OCI-LY1 (cell line): ENCODE data around the gene KRTAP5-1.
"Not testable (repeated sequence)": the region's sequence is repeated elsewhere in the genome, so short reads cannot be mapped to it uniquely, and the experiment has no call there.

ENCODE experiments used
- H2AFZ ChIP-seq: fragments of 200-600 bp; sonication (generic), shearing (Covaris generic); 2 replicates; pipeline ENCODE4 v1.6.0; 2014; ENCODE audit warnings: antibody characterized with exemption, mild to moderate bottlenecking, low read length
- H3F3A ChIP-seq: fragments of 200-600 bp; sonication (generic), shearing (Covaris generic); 2 replicates; pipeline ENCODE4 v1.6.0; 2014; ENCODE audit warnings: mild to moderate bottlenecking, antibody characterized with exemption, low read length, moderate library complexity; ENCODE audit not compliant: insufficient read depth
- H3K27ac ChIP-seq: fragments of 200-600 bp; sonication (generic); 2 replicates; pipeline ENCODE4 v1.5.1; 2014; ENCODE audit warnings: low read length, mixed run types, mild to moderate bottlenecking, low read depth; ENCODE audit not compliant: poor library complexity, severe bottlenecking
- H3K27me3 ChIP-seq: fragments of 200-600 bp; sonication (generic); 2 replicates; pipeline ENCODE4 v1.6.0; 2014; ENCODE audit warnings: antibody characterized with exemption, mild to moderate bottlenecking, low read length, moderate library complexity; ENCODE audit not compliant: insufficient read depth
- H3K36me3 ChIP-seq: fragments of 200-600 bp; sonication (generic); 2 replicates; pipeline ENCODE4 v1.6.1; 2014; ENCODE audit warnings: mild to moderate bottlenecking, antibody characterized with exemption, low read length, moderate library complexity, mixed read lengths; ENCODE audit not compliant: insufficient read depth
- H3K4me1 ChIP-seq: fragments of 200-600 bp; sonication (generic); 2 replicates; pipeline ENCODE4 v1.5.1; 2014; ENCODE audit warnings: mild to moderate bottlenecking, low read length, moderate library complexity; ENCODE audit not compliant: insufficient read depth, severe bottlenecking
- H3K4me2 ChIP-seq: fragments of 200-600 bp; sonication (generic), shearing (Covaris generic); 2 replicates; pipeline ENCODE4 v1.6.1; 2014; ENCODE audit warnings: low read length
- H3K4me3 ChIP-seq: fragments of 200-600 bp; sonication (generic); 2 replicates; pipeline ENCODE4 v1.5.1; 2014; ENCODE audit warnings: low read length, low read depth, mild to moderate bottlenecking, mixed read lengths; ENCODE audit not compliant: poor library complexity, severe bottlenecking
- H3K79me2 ChIP-seq: fragments of 200-600 bp; shearing (Covaris generic); 2 replicates; pipeline ENCODE4 v1.6.1; 2016; ENCODE audit warnings: mixed run types, low read length, mixed read lengths; ENCODE audit not compliant: insufficient read depth
- H3K9ac ChIP-seq: fragments of 200-600 bp; sonication (generic), shearing (Covaris generic); 2 replicates; pipeline ENCODE4 v1.6.1; 2014; ENCODE audit warnings: mild to moderate bottlenecking, low read length, mixed read lengths
- H3K9me2 ChIP-seq: fragments of 200-600 bp; sonication (generic), shearing (Covaris generic); 2 replicates; pipeline ENCODE4 v1.6.1; 2014; ENCODE audit warnings: low read depth, mild to moderate bottlenecking, low read length, mixed read lengths
- H3K9me3 ChIP-seq: fragments of 200-600 bp; shearing (Covaris generic); 2 replicates; pipeline ENCODE4 v1.6.1; 2014; ENCODE audit warnings: low read length, mixed read lengths
- H4K20me1 ChIP-seq: fragments of 200-600 bp; sonication (generic), shearing (Covaris generic); 2 replicates; pipeline ENCODE4 v1.6.0; 2016; ENCODE audit warnings: mild to moderate bottlenecking, low read length; ENCODE audit not compliant: insufficient read depth
- CTCF ChIP-seq: fragments of 200-600 bp; sonication (generic), shearing (Covaris generic); IDR thresholded peaks from 2 replicates; pipeline ENCODE4 v1.5.1; 2017; ENCODE audit warnings: mild to moderate bottlenecking, antibody characterized with exemption, low read length, moderate library complexity, mixed read lengths
- EZH2 ChIP-seq: fragments of 200-600 bp; sonication (generic), shearing (Covaris generic); IDR thresholded peaks from 2 replicates; pipeline ENCODE4 v1.8.0; 2017; ENCODE audit warnings: borderline replicate concordance, mixed run types, mild to moderate bottlenecking, antibody characterized with exemption, low read length, moderate library complexity, mixed read lengths

KRTAP5-1 gene

GRCh38 chr11:1584661-1585370 lies at the start of gene KRTAP5-1:
KRTAP5-1 (minus strand) TSS chr11:1585283; CDS start chr11:1585249, 34 bp downstream.
- H3K36me3 ChIP-seq, H3K9me2 ChIP-seq, H3K27ac ChIP-seq, H3K4me1 ChIP-seq, H2AFZ ChIP-seq, H3K4me3 ChIP-seq, H3K79me2 ChIP-seq, H3K9me3 ChIP-seq, H4K20me1 ChIP-seq, H3K9ac ChIP-seq, H3K4me2 ChIP-seq, H3K27me3 ChIP-seq, H3F3A ChIP-seq: not testable (repeated sequence)

GRCh38 chr11:1633864-1634263 lies 48.8 kb upstream of the KRTAP5-1 start:
- peaks cover 3% of the 10 kb centered on the region; the same call in 1 of the 2 replicates for H3K27me3 ChIP-seq
- no peaks in the 10 kb centered on the region for H3K36me3 ChIP-seq
- H3K4me2 ChIP-seq, result no peak overlapping the region
- no peaks in the 10 kb centered on the region for H3K9me2 ChIP-seq
- H3F3A ChIP-seq, result no peaks in the 10 kb centered on the region
- TF ChIP-seq CTCF (no peak), EZH2 (no peak)
- H3K4me3 ChIP-seq, result no peak overlapping the region
- H3K4me1 ChIP-seq, result no peaks in the 10 kb centered on the region
- H2AFZ ChIP-seq, result no peak overlapping the region
- no peak overlapping the region for H3K9ac ChIP-seq
- no peaks in the 10 kb centered on the region for H3K79me2 ChIP-seq
- H3K9me3 ChIP-seq, result no peaks in the 10 kb centered on the region
- no peaks in the 10 kb centered on the region for H4K20me1 ChIP-seq
- H3K27ac ChIP-seq, result no peak overlapping the region

GRCh38 chr11:1632053-1632714 lies 47.1 kb upstream of the KRTAP5-1 start:
- Histone ChIP-seq H3K27me3 (peaks cover 3% of the 10 kb centered on the region; the same call in 1 of the 2 replicates), H3K4me3 (no peak overlapping the region), H3F3A (no peaks in the 10 kb centered on the region), H3K36me3 (no peaks in the 10 kb centered on the region), H3K4me2 (no peak overlapping the region), H3K9me2 (no peaks in the 10 kb centered on the region), H3K27ac (no peak overlapping the region), H3K9ac (no peak overlapping the region), H3K4me1 (no peaks in the 10 kb centered on the region), H3K79me2 (no peaks in the 10 kb centered on the region), H4K20me1 (no peaks in the 10 kb centered on the region), H3K9me3 (no peaks in the 10 kb centered on the region), H2AFZ (no peak overlapping the region)
- TF ChIP-seq EZH2, result no peak
- TF ChIP-seq CTCF, result no peak
